RWPE2 (cell line): ENCODE results near the gene ZNF786.

Source experiments
- ATAC-seq: fragments of 200-7000 bp; cut with Tn5 transposase; 3 replicates; pipeline ENCODE4 v1.9.1; 2021; ENCODE audit warnings: low read depth
- DNase-seq: peaks from one replicate; pipeline ENCODE4 v3.0.0-alpha.2; 2020; ENCODE audit warnings: low spot score
- H3K27ac ChIP-seq: fragments of 450-650 bp; 2 replicates; pipeline ENCODE4 v1.5.1; 2017; ENCODE audit warnings: mild to moderate bottlenecking; ENCODE audit not compliant: poor library complexity, severe bottlenecking
- H3K27me3 ChIP-seq: fragments of 250-450 bp; sonication (Bioruptor Pico); 2 replicates; pipeline ENCODE4 v1.5.1; 2021; ENCODE audit warnings: mild to moderate bottlenecking, moderate library complexity; ENCODE audit not compliant: insufficient read depth, poor library complexity, severe bottlenecking
- H3K36me3 ChIP-seq: fragments of 250-450 bp; sonication (Bioruptor Pico); 2 replicates; pipeline ENCODE4 v1.5.1; 2020; ENCODE audit warnings: low read depth, mild to moderate bottlenecking, moderate library complexity
- H3K4me1 ChIP-seq: fragments of 250-450 bp; sonication (Bioruptor Pico); 2 replicates; pipeline ENCODE4 v1.5.1; 2021; ENCODE audit warnings: mild to moderate bottlenecking, moderate library complexity; ENCODE audit not compliant: insufficient read depth, poor library complexity, severe bottlenecking
- H3K4me3 ChIP-seq: fragments of 250-450 bp; sonication (Bioruptor Pico); 2 replicates; pipeline ENCODE4 v1.5.1; 2021; ENCODE audit warnings: mild to moderate bottlenecking, moderate library complexity; ENCODE audit not compliant: severe bottlenecking
- H3K9me3 ChIP-seq: fragments of 250-450 bp; sonication (Bioruptor Pico); 2 replicates; pipeline ENCODE4 v1.5.1; 2021; ENCODE audit warnings: mild to moderate bottlenecking, moderate library complexity; ENCODE audit not compliant: severe bottlenecking
- CTCF ChIP-seq: fragments of 450-650 bp; IDR thresholded peaks from one replicate; pipeline ENCODE4 v1.5.1; 2017; ENCODE audit warnings: mild to moderate bottlenecking, moderate library complexity; ENCODE audit not compliant: poor library complexity, severe bottlenecking

The ZNF786 gene

GRCh38 chr7:149053384-149053783 lies 37.1 kb downstream of the ZNF786 start:
- H3K27me3 ChIP-seq: no peaks in the 10 kb centered on the region
- no peak overlapping the region for H3K4me3 ChIP-seq
- H3K9me3 ChIP-seq: no peaks in the 10 kb centered on the region
- H3K4me1 ChIP-seq: peaks cover 5% of the 10 kb centered on the region
- TF ChIP-seq CTCF: no peak
- no peak overlapping the region for H3K27ac ChIP-seq
- DNase-seq (no peak), ATAC-seq (no peak)
- no peaks in the 10 kb centered on the region for H3K36me3 ChIP-seq

DNA sequence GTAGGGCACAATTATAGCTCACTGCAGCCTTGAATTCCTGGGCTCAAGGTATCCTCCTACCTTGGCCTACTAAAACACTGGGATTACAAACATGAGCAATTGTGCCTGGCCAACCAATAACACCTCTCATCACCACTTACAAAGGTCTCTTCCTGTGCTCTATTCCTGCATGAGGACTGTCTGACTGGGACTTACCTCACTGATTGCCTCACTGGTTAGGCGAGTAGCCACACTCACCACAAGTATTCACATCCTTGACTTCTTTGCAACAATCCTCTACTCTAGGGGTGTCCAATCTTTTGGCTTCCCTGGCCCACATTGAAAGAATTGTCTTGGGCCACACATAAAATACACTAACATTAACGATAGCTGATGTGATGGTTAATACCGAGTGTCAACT lies 39.6 kb downstream of the ZNF786 start:
- TF ChIP-seq CTCF: no peak
- Histone ChIP-seq H3K4me3 (no peak overlapping the region), H3K9me3 (no peaks in the 10 kb centered on the region), H3K4me1 (no peaks in the 10 kb centered on the region), H3K36me3 (no peaks in the 10 kb centered on the region), H3K27ac (no peak overlapping the region), H3K27me3 (no peaks in the 10 kb centered on the region)
- no peak for DNase-seq
- ATAC-seq: no peak; the same call in 2 of the 3 replicates

DNA sequence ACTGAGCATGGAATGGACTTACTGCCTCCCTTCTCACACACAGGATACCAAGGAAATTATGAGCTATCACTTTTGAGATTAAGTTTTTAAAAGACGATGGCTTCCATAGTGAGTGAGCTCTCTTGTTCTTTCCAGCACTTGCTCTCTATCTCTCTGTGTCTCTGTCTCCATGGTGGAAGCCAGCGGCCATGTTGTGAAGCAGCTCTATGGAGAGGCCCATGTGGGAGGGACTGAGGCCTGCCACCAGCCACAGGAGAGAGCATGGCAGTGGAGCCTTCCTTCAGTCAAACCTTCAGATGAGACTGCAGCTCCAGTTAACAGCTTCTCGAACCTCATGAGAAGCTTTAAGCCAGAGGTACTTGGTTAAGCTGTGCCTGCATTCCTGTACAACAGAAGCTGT lies 41.7 kb downstream of the ZNF786 start:
- Histone ChIP-seq H3K9me3 (no peaks in the 10 kb centered on the region), H3K4me1 (no peaks in the 10 kb centered on the region), H3K36me3 (no peaks in the 10 kb centered on the region), H3K27ac (no peak overlapping the region), H3K4me3 (no peak overlapping the region), H3K27me3 (no peaks in the 10 kb centered on the region)
- TF ChIP-seq CTCF: no peak
- DNase-seq (no peak), ATAC-seq (no peak)

DNA sequence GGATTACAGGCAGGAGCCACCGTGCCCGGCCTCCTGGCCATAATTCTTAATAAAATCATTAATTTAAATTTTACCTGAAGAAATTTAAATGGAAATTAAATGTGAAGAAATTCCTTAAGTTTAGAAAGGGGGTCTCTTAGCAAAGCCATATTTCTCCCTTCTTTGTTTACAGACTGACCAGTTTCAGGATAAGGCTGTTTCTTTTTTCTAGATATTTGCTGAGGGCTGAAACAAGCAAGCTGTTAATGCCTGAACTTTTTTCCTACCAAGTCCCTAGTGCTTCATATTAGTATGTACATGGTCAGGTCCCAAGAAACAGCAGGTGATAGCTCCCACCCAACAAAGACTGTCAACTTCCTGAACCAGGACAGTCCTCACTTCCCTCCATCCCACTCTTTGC lies 44.1 kb downstream of the ZNF786 start:
- H3K9me3 ChIP-seq: no peaks in the 10 kb centered on the region
- TF ChIP-seq CTCF: no peak
- no peaks in the 10 kb centered on the region for H3K36me3 ChIP-seq
- H3K27me3 ChIP-seq: no peaks in the 10 kb centered on the region
- DNase-seq (no peak), ATAC-seq (no peak)
- no peak overlapping the region for H3K27ac ChIP-seq
- H3K4me3 ChIP-seq: no peak overlapping the region
- H3K4me1 ChIP-seq: no peaks in the 10 kb centered on the region

- Histone ChIP-seq H3K36me3 (no peaks in the 10 kb centered on the region), H3K9me3 (no peaks in the 10 kb centered on the region), H3K4me1 (no peaks in the 10 kb centered on the region), H3K4me3 (no peak overlapping the region), H3K27me3 (no peaks in the 10 kb centered on the region), H3K27ac (no peak overlapping the region)
- no peak for TF ChIP-seq CTCF
- DNase-seq (no peak), ATAC-seq (no peak)
Measured at GRCh38 chr7:149043936-149044335, 46.6 kb downstream of the ZNF786 start.
